H1 (cell line): Measurements from ENCODE around the gene PPP2R2D. TPM values are rescaled to one million over a fixed set of nuclear protein-coding genes. Genes with fewer than 3 reads are reported as not detected.

Source experiments
- CHD1 ChIP-seq: IDR thresholded peaks from 2 replicates; pipeline ENCODE4 v1.6.1; 2012; ENCODE audit warnings: low read depth, low read length, improper control_type of control experiment
- CTBP2 ChIP-seq: IDR thresholded peaks from 2 replicates; pipeline ENCODE4 v1.7.0; 2011; ENCODE audit warnings: borderline replicate concordance, mild to moderate bottlenecking, moderate library complexity, mixed read lengths, low read length; ENCODE audit not compliant: insufficient read depth, insufficient read length
- JUN ChIP-seq: IDR thresholded peaks from 2 replicates; pipeline ENCODE4 v1.6.1; 2011; ENCODE audit warnings: low read depth, mild to moderate bottlenecking, improper control_type of control experiment, low read length
- JUND ChIP-seq: IDR thresholded peaks from 2 replicates; pipeline ENCODE4 v1.6.1; 2011; ENCODE audit warnings: mild to moderate bottlenecking, improper control_type of control experiment, low read length
- TAF7 ChIP-seq: optimal IDR thresholded peaks from 2 replicates; pipeline ENCODE3; 2011; ENCODE audit warnings: low read depth, mild to moderate bottlenecking, inconsistent platforms, low read length, moderate library complexity, borderline replicate concordance
- polyA plus RNA-seq, 7 experiments: library from polyadenylated mRNA; depleted of rRNA in 3 of 7; stranded (reverse) in 5 of 7; unstranded in 2 of 7; fragments of >200 nt in 5 of 7; fragments of 200-250 nt in 2 of 7; gene quantifications; 1 replicate in 5 of 7; 2 replicates in 1 of 7; 4 replicates in 1 of 7; pipeline versions ENCODE4 v1.2.1 to v1.2.3, GENCODE V29; 2011 to 2013; ENCODE audit warnings: missing spikeins in 2 of 7, mixed read lengths in 2 of 7
- total RNA-seq: library from RNA; stranded (reverse); fragmentation: NEBNext Ultra II Directional; extraction: Animal tissue kit (Norgen Biotek cat#: 25700); gene quantifications from 2 replicates; pipeline ENCODE4 v1.2.1, GENCODE V29; 2021

PPP2R2D gene
- total and polyA plus RNA-seq, 2 of the 8 experiments (the other 6 are each of a cell fraction or from before 2014, with no cell fraction given) = 25.4 to 32.8 TPM

GRCh38 chr10:131896403-131896802 lies 4.4 kb upstream of the PPP2R2D start (continued):
- no peak for TF ChIP-seq JUN
- no peak for TF ChIP-seq CHD1
- TF ChIP-seq TAF7 = no peak
- no peak for TF ChIP-seq CTBP2
- TF ChIP-seq JUND = no peak
